H1 (cell line): ENCODE data around the gene FBXL5. TPM values are rescaled to one million over a fixed set of nuclear protein-coding genes. Genes with fewer than 3 reads are reported as not detected.

Source experiments
- CEBPB ChIP-seq: IDR thresholded peaks from 2 replicates; pipeline ENCODE4 v1.6.1; 2012; ENCODE audit warnings: low read depth, low read length
- polyA plus RNA-seq, 7 experiments: library from polyadenylated mRNA; depleted of rRNA in 3 of 7; stranded (reverse) in 5 of 7; unstranded in 2 of 7; fragments of >200 nt in 5 of 7; fragments of 200-250 nt in 2 of 7; gene quantifications; 1 replicate in 5 of 7; 2 replicates in 1 of 7; 4 replicates in 1 of 7; pipeline versions ENCODE4 v1.2.1 to v1.2.3, GENCODE V29; 2011 to 2013; ENCODE audit warnings: missing spikeins in 2 of 7, mixed read lengths in 2 of 7
- total RNA-seq: library from RNA; stranded (reverse); fragmentation: NEBNext Ultra II Directional; extraction: Animal tissue kit (Norgen Biotek cat#: 25700); gene quantifications from 2 replicates; pipeline ENCODE4 v1.2.1, GENCODE V29; 2021

FBXL5 gene
- total and polyA plus RNA-seq, 2 of the 8 experiments (the other 6 are each of a cell fraction or from before 2014, with no cell fraction given), result 34.6 to 62.7 TPM

DNA sequence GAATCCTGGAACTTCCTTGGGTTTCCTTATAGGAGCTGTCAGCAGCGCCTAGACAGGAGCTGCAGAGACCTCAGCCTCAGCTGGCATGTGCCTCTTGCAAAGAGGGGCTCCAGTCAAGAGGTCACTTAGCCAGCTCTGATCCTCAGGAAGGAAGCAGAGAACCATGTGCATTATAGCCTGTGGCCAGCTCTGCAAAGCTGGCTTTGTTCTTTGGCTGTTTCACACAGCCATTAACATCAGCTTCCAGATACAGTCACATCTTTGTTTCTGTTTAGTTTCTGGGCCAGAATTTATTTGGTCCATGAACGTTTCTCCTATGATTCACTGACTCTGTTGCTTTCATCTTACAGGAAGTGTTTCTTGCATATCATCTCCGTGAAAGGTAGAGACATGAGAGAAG is 93.0 kb downstream of the FBXL5 start (continued):
- no peak for TF ChIP-seq CEBPB
